A673 (cell line): Measurements from ENCODE around the gene NPTX2.

Experiments used
- CTCF ChIP-seq: fragments of 300-800, 200-600 bp; sonication (generic); conservative IDR thresholded peaks from 2 replicates; pipeline ENCODE4 v1.5.1; 2017; ENCODE audit warnings: low read depth, mild to moderate bottlenecking, antibody characterized with exemption, low read length, moderate library complexity, mixed read lengths
- EZH2 ChIP-seq: fragments of 200-600 bp; sonication (generic); IDR thresholded peaks from 2 replicates; pipeline ENCODE4 v1.6.1; 2017; ENCODE audit warnings: borderline replicate concordance, low read depth, mild to moderate bottlenecking, mixed read lengths, antibody characterized with exemption, low read length; ENCODE audit not compliant: poor library complexity, severe bottlenecking

GRCh38 chr7:98621573-98622482, 4.7 kb downstream of the NPTX2 start:
- no peak for TF ChIP-seq CTCF
- no peak for TF ChIP-seq EZH2
